ENCODE data around the gene SPECC1. TPM values are rescaled to one million over a fixed set of nuclear protein-coding genes. Genes with fewer than 3 reads are reported as not detected.
A peak's percentile ranks its signal among the peaks of the same experiment; 100 is the strongest.

The SPECC1 gene
- total RNA-seq, 1 donor from 2014 or later = 76.4 TPM

GRCh38 chr17:20184181-20184580 is 175.0 kb downstream of the SPECC1 start:
- DNase-seq (ENCODE audit: low spot score in 2 of 2) = no peak
- no peaks in the 10 kb centered on the region for H3K36me3 ChIP-seq
- H3K4me1 ChIP-seq = peaks cover 0 to 7% of the 10 kb centered on the region in 2 donors
- H3K27me3 ChIP-seq = no peaks in the 10 kb centered on the region
- H3K27ac ChIP-seq = peak overlapping the region in 1 of 2 donors; percentile 3
- intact Hi-C loops (cut with DNase I) = no loop called here
- H3K4me3 ChIP-seq = no peak overlapping the region
- H3K9me3 ChIP-seq = no peaks in the 10 kb centered on the region
- TF ChIP-seq CTCF (IDR thresholded peaks at IDR 0.05) = no peak

GRCh38 chr17:20184977-20185619 is 175.9 kb downstream of the SPECC1 start:
- intact Hi-C loops (cut with DNase I) = no loop called here
- no peaks in the 10 kb centered on the region for H3K27me3 ChIP-seq

GRCh38 chr17:20187049-20187448 is 177.9 kb downstream of the SPECC1 start:
- intact Hi-C loops (cut with DNase I) = no loop called here
- TF ChIP-seq CTCF (IDR thresholded peaks at IDR 0.05) = no peak
- H3K27ac ChIP-seq = peak overlapping the region; percentile 52 to 55
- H3K9me3 ChIP-seq = no peaks in the 10 kb centered on the region
- H3K27me3 ChIP-seq = no peaks in the 10 kb centered on the region
- peaks cover 0 to 17% of the 10 kb centered on the region in 2 donors for H3K4me1 ChIP-seq
- H3K36me3 ChIP-seq = no peaks in the 10 kb centered on the region
- DNase-seq (ENCODE audit: low spot score in 2 of 2) = no peak
- H3K4me3 ChIP-seq = no peak overlapping the region

More at GRCh38 chr17:20184977-20185619, 175.9 kb downstream of the SPECC1 start:
- no peak for DNase-seq (ENCODE audit: low spot score in 2 of 2)
- no peaks in the 10 kb centered on the region for H3K9me3 ChIP-seq
- no peaks in the 10 kb centered on the region for H3K36me3 ChIP-seq
- H3K4me1 ChIP-seq = peaks cover 0 to 14% of the 10 kb centered on the region in 2 donors
- peak overlapping the region in 1 of 2 donors; percentile 4 for H3K27ac ChIP-seq
- H3K4me3 ChIP-seq = no peak overlapping the region
- no peak for TF ChIP-seq CTCF (IDR thresholded peaks at IDR 0.05)

- no peaks in the 10 kb centered on the region for H3K36me3 ChIP-seq
- no peak for DNase-seq (ENCODE audit: low spot score in 2 of 2)
- H3K27ac ChIP-seq = peak overlapping the region; percentile 37 to 66
- H3K9me3 ChIP-seq = no peaks in the 10 kb centered on the region
- no peaks in the 10 kb centered on the region for H3K27me3 ChIP-seq
- intact Hi-C loops (cut with DNase I) = no loop called here
- H3K4me1 ChIP-seq = peaks cover 0 to 25% of the 10 kb centered on the region in 2 donors
- no peak for TF ChIP-seq CTCF (IDR thresholded peaks at IDR 0.05)
- H3K4me3 ChIP-seq = no peak overlapping the region
Measured at GRCh38 chr17:20189302-20189701, 180.1 kb downstream of the SPECC1 start.

- intact Hi-C loops (cut with DNase I) = no loop called here
- no peak for DNase-seq (ENCODE audit: low spot score in 2 of 2)
- TF ChIP-seq CTCF (IDR thresholded peaks at IDR 0.05) = no peak
- Histone ChIP-seq H3K4me3 (no peak overlapping the region), H3K4me1 (peaks cover 0 to 25% of the 10 kb centered on the region in 2 donors), H3K36me3 (no peaks in the 10 kb centered on the region), H3K27me3 (no peaks in the 10 kb centered on the region), H3K27ac (peak overlapping the region; percentile 37 to 66), H3K9me3 (no peaks in the 10 kb centered on the region)
Measured at GRCh38 chr17:20189979-20190378, 180.8 kb downstream of the SPECC1 start.

Data from ascending aorta (tissue), 2 donors.